Neural progenitor cell (in vitro differentiated cells): Measurements from ENCODE around the gene EED. TPM values are rescaled to one million over a fixed set of nuclear protein-coding genes. Genes with fewer than 3 reads are reported as not detected.
"Not testable (repeated sequence)": the region's sequence is repeated elsewhere in the genome, so short reads cannot be mapped to it uniquely, and the experiment has no call there.

Experiments used
- DNase-seq: peaks from one replicate; pipeline ENCODE4 v3.0.0-alpha.2; 2016; ENCODE audit warnings: low spot score
- H2AFZ ChIP-seq: fragments of 200-600 bp; sonication (generic); replicated peaks from 2 replicates; pipeline ENCODE4 v1.6.1; 2016; ENCODE audit warnings: antibody characterized with exemption
- H3F3A ChIP-seq: fragments of 200-600 bp; sonication (generic); 2 replicates; pipeline ENCODE4 v1.6.1; 2016; ENCODE audit warnings: antibody characterized with exemption, low read depth
- H3K27ac ChIP-seq: fragments of 200-600 bp; sonication (generic); 2 replicates; pipeline ENCODE4 v1.5.1; 2016; ENCODE audit warnings: mild to moderate bottlenecking
- H3K27me3 ChIP-seq: fragments of 200-600 bp; sonication (generic); 2 replicates; pipeline ENCODE4 v1.6.1; 2016; ENCODE audit warnings: mild to moderate bottlenecking, moderate library complexity
- H3K36me3 ChIP-seq: fragments of 200-600 bp; sonication (generic); 2 replicates; pipeline ENCODE4 v1.5.1; 2016
- H3K4me1 ChIP-seq: fragments of 200-600 bp; sonication (generic); 2 replicates; pipeline ENCODE4 v1.6.1; 2016; ENCODE audit warnings: mixed run types
- H3K4me2 ChIP-seq: fragments of 200-600 bp; sonication (generic); 2 replicates; pipeline ENCODE4 v1.6.1; 2016
- H3K4me3 ChIP-seq: fragments of 200-600 bp; sonication (generic); 2 replicates; pipeline ENCODE4 v1.5.1; 2016
- H3K79me2 ChIP-seq: fragments of 200-600 bp; sonication (generic); 2 replicates; pipeline ENCODE4 v1.6.1; 2016; ENCODE audit warnings: low read depth
- H3K9ac ChIP-seq: fragments of 200-600 bp; sonication (generic); 2 replicates; pipeline ENCODE4 v1.6.1; 2016
- H3K9me3 ChIP-seq: fragments of 200-600 bp; sonication (generic); 2 replicates; pipeline ENCODE4 v1.5.1; 2016; ENCODE audit warnings: low read depth
- H4K20me1 ChIP-seq: fragments of 200-600 bp; sonication (generic); 2 replicates; pipeline ENCODE4 v1.6.1; 2016; ENCODE audit warnings: low read depth
- H3K27ac Mint-ChIP-seq: 3 replicates; pipeline ENCODE4 v1.8.0; 2021; ENCODE audit warnings: mixed read lengths
- H3K27me3 Mint-ChIP-seq: 2 replicates; pipeline ENCODE4 v1.8.0; 2022; ENCODE audit warnings: low read depth, mild to moderate bottlenecking, inconsistent platforms, moderate library complexity, mixed read lengths; ENCODE audit not compliant: insufficient read depth
- H3K36me3 Mint-ChIP-seq: 3 replicates; pipeline ENCODE4 v1.8.0; 2021; ENCODE audit warnings: mixed read lengths
- H3K4me1 Mint-ChIP-seq: 3 replicates; pipeline ENCODE4 v1.8.0; 2021; ENCODE audit warnings: mixed read lengths
- H3K4me3 Mint-ChIP-seq: 3 replicates; pipeline ENCODE4 v1.8.0; 2021; ENCODE audit warnings: mild to moderate bottlenecking, moderate library complexity, mixed read lengths
- H3K9me3 Mint-ChIP-seq: 3 replicates; pipeline ENCODE4 v1.8.0; 2020; ENCODE audit warnings: mixed read lengths
- EZH2 ChIP-seq: fragments of 200-600 bp; sonication (generic); IDR thresholded peaks from 2 replicates; pipeline ENCODE4 v1.6.1; 2017; ENCODE audit warnings: antibody characterized with exemption, mild to moderate bottlenecking, moderate library complexity
- EZH2phosphoT487 ChIP-seq: fragments of 200-600 bp; sonication (generic); IDR thresholded peaks from 2 replicates; pipeline ENCODE4 v1.6.1; 2017; ENCODE audit warnings: antibody characterized with exemption
- total RNA-seq: library from RNA; depleted of rRNA; stranded (reverse); fragments of >200 nt; gene quantifications from 2 replicates; pipeline ENCODE4 v1.2.3, GENCODE V29; 2015; ENCODE audit warnings: low replicate concordance
- TF ChIP-seq, protein P1 (sequence below): fragments of 200-600 bp; sonication (generic); IDR thresholded peaks from 2 replicates; pipeline ENCODE4 v1.5.1; 2017; ENCODE audit warnings: antibody characterized with exemption, mild to moderate bottlenecking

Gene EED
- total RNA-seq, 1 donor from 2014 or later, result 64.9 TPM

DNA sequence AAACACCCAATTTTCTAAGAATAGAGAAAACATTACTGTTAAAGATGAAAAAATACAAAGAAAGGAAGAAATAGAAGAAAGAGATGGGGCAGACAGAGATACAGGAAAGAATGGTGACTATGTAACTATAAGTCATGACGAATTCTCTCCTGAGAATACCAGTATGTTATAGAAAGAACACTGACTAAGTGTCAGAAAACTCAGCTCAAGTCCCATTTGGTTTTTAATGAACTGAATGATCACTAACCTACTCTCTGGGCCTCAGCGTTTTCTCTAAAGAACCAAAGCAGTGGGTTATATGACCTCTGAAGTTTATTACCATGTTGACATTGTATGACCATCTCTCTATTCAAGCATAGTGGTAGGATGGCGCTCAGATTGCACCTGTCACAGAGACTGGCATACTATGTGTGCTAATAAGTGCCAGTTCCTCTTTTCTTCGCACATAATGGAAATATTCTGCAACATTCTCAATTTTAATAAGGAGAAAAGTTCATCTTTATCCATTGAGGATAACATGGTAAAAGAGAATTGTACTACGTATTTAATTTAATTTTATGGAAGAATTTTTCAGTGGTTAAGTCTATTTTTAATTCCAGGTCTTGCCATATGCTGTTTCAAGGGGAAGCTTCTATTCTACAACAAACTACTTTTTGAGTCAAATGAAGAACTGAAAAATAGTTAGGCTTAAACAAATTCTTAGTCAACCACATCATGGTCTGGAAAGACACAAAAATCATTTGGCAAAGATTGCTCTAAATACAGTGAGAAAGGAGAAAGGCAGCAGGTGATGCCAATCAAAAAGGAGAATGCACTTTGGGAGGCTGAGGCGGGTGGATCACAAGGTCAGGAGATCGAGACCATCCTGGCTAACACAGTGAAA is 25.0 kb upstream of the EED start:
- peaks cover 3% of the 10 kb centered on the region for H3K27me3 Mint-ChIP-seq
- no peak overlapping the region for H2AFZ ChIP-seq

DNA sequence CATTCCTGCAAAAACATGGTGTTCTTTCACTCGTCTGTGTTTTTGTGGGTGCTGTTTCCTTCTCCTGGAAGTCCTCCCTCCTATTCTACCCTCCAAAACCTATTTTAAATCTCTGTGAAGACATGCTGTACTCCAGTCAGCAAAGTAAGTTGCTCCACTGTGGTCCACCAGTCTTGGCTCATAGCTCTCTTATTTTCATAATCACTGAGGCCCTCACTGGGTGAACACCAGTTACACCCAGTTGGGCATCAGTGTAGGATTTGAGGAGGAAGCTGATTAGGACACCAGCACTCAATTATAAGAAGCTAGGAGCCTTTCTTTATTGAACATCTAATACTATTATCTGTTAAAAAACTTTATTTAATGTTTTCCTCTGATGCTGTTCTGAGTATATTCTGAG is 23.9 kb upstream of the EED start:
- Mint-ChIP-seq H3K27me3 (peaks cover 3% of the 10 kb centered on the region), H3K4me1 (peaks cover 7% of the 10 kb centered on the region), H3K27ac (no peak overlapping the region), H3K9me3 (peaks cover 7% of the 10 kb centered on the region), H3K4me3 (no peak overlapping the region), H3K36me3 (no peaks in the 10 kb centered on the region)
- Histone ChIP-seq H4K20me1 (no peaks in the 10 kb centered on the region), H3K27ac (no peak overlapping the region), H3K9ac (no peak overlapping the region), H3F3A (no peaks in the 10 kb centered on the region), H3K79me2 (no peaks in the 10 kb centered on the region), H3K4me3 (no peak overlapping the region), H3K36me3 (no peaks in the 10 kb centered on the region), H2AFZ (no peak overlapping the region), H3K27me3 (no peaks in the 10 kb centered on the region), H3K9me3 (no peaks in the 10 kb centered on the region), H3K4me1 (peaks cover 4% of the 10 kb centered on the region), H3K4me2 (no peak overlapping the region)
- no peak for TF ChIP-seq EZH2
- TF ChIP-seq EZH2phosphoT487, result no peak
- TF ChIP-seq, protein P1, sequence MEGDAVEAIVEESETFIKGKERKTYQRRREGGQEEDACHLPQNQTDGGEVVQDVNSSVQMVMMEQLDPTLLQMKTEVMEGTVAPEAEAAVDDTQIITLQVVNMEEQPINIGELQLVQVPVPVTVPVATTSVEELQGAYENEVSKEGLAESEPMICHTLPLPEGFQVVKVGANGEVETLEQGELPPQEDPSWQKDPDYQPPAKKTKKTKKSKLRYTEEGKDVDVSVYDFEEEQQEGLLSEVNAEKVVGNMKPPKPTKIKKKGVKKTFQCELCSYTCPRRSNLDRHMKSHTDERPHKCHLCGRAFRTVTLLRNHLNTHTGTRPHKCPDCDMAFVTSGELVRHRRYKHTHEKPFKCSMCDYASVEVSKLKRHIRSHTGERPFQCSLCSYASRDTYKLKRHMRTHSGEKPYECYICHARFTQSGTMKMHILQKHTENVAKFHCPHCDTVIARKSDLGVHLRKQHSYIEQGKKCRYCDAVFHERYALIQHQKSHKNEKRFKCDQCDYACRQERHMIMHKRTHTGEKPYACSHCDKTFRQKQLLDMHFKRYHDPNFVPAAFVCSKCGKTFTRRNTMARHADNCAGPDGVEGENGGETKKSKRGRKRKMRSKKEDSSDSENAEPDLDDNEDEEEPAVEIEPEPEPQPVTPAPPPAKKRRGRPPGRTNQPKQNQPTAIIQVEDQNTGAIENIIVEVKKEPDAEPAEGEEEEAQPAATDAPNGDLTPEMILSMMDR, result no peak
- no peak for DNase-seq

More for the DNA sequence above, 25.0 kb upstream of the EED start:
- Mint-ChIP-seq H3K27ac (no peak overlapping the region), H3K4me1 (peaks cover 7% of the 10 kb centered on the region), H3K36me3 (no peaks in the 10 kb centered on the region), H3K9me3 (peaks cover 6% of the 10 kb centered on the region), H3K4me3 (no peak overlapping the region)
- Histone ChIP-seq H3K27ac (no peak overlapping the region), H3K4me1 (peaks cover 4% of the 10 kb centered on the region), H4K20me1 (no peaks in the 10 kb centered on the region), H3K4me3 (no peak overlapping the region), H3K9ac (no peak overlapping the region), H3K27me3 (no peaks in the 10 kb centered on the region), H3K36me3 (no peaks in the 10 kb centered on the region), H3K4me2 (no peak overlapping the region), H3K9me3 (no peaks in the 10 kb centered on the region), H3K79me2 (no peaks in the 10 kb centered on the region), H3F3A (no peaks in the 10 kb centered on the region)
- no peak for DNase-seq
- TF ChIP-seq, protein P1, result no peak
- no peak for TF ChIP-seq EZH2phosphoT487
- TF ChIP-seq EZH2, result no peak

DNA sequence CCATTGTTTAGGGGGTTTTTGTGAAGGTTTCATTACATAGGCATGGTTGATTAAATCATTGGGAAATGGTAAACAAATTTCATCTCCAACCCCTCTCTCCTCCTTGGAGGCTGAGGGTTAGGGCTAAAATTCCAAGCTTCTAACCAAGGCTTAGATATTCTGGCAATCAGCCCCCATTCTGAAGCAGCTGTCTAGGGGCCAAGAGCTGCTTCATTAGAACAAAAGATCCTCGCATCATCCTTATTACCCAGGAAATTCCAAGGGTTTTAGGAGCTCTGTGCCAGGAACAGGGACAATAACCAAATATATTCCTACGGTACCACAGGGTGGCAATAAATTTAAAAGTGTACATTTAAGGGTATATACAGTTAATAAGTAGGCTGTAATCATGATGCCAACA is 22.5 kb upstream of the EED start:
- Mint-ChIP-seq H3K27ac (no peak overlapping the region), H3K27me3 (peaks cover 3% of the 10 kb centered on the region), H3K9me3 (peaks cover 7% of the 10 kb centered on the region), H3K4me1 (peaks cover 7% of the 10 kb centered on the region), H3K4me3 (no peak overlapping the region), H3K36me3 (no peaks in the 10 kb centered on the region)
- no peaks in the 10 kb centered on the region for H3K27me3 ChIP-seq
- H2AFZ ChIP-seq, result no peak overlapping the region
- H3K4me1 ChIP-seq, result peaks cover 4% of the 10 kb centered on the region
- DNase-seq, result no peak
- no peaks in the 10 kb centered on the region for H3K79me2 ChIP-seq
- no peaks in the 10 kb centered on the region for H3F3A ChIP-seq
- no peaks in the 10 kb centered on the region for H4K20me1 ChIP-seq
- H3K9ac ChIP-seq, result no peak overlapping the region
- no peak overlapping the region for H3K4me3 ChIP-seq
- no peak overlapping the region for H3K4me2 ChIP-seq
- H3K9me3 ChIP-seq, result no peaks in the 10 kb centered on the region
- TF ChIP-seq EZH2 (no peak), EZH2phosphoT487 (no peak)
- TF ChIP-seq, protein P1, result no peak
- H3K36me3 ChIP-seq, result no peaks in the 10 kb centered on the region
- H3K27ac ChIP-seq, result no peak overlapping the region

DNA sequence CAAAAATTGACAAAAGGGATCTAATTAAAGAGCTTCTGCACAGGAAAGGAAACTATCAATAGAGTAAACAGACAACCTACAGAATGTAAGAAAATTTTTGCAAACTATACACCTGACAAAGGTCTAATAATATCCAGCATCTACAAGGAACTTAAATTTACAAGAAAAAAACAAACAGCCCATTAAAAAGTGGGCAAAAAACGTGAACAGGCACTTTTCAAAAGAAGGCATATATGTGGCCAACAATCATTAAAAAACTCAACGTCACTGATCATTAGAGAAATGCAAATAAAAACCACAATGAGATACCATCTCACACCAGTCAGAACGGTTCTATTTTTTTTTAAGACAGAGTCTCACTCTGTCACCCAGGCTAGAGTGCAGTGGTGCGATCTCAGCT is 20.0 kb upstream of the EED start:
- not testable (repeated sequence) for H3K27me3 Mint-ChIP-seq

DNA sequence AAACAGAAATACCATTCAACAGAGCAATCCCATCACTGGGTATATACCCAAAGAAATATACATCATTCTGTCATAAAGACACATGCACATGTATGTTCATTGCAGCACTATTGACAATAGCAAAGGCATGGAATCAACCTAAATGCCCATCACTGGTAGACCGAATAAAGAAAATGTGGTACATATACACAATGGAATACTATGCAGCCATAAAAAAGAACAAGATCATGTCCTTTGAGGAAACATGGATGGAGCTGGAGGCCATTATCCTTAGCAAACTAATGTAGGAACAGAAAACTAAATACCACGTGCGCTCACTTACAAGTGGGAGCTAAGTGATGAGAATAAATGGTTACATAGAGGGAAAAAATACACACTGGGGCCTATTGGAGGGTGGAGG is 19.2 kb upstream of the EED start:
- not testable (repeated sequence) for H3K36me3 ChIP-seq, H3K4me1 Mint-ChIP-seq, H3K27ac Mint-ChIP-seq, H3K79me2 ChIP-seq, H3K4me1 ChIP-seq, H3F3A ChIP-seq, H3K4me3 Mint-ChIP-seq, H3K4me3 ChIP-seq, H3K27me3 Mint-ChIP-seq, H3K4me2 ChIP-seq, H2AFZ ChIP-seq, H3K9me3 Mint-ChIP-seq, H3K36me3 Mint-ChIP-seq, H4K20me1 ChIP-seq, DNase-seq, H3K27me3 ChIP-seq, H3K27ac ChIP-seq, H3K9me3 ChIP-seq, H3K9ac ChIP-seq

More for the DNA sequence above, 20.0 kb upstream of the EED start:
- H3K9me3 ChIP-seq, H3K27ac Mint-ChIP-seq, H3K79me2 ChIP-seq, H2AFZ ChIP-seq, H3K4me3 Mint-ChIP-seq, H3K36me3 Mint-ChIP-seq, H3K9me3 Mint-ChIP-seq, H4K20me1 ChIP-seq, H3K4me1 Mint-ChIP-seq, H3F3A ChIP-seq, H3K36me3 ChIP-seq, H3K4me1 ChIP-seq, H3K4me3 ChIP-seq, H3K27ac ChIP-seq, H3K4me2 ChIP-seq, DNase-seq, H3K27me3 ChIP-seq, H3K9ac ChIP-seq: not testable (repeated sequence)
